GM20431 (cell line): ENCODE data around the gene CCDC71L.

ENCODE experiments used
- in situ Hi-C: fragments of 300-500 bp; cut with MseI, MboI; formaldehyde crosslinking; loops from one replicate; pipeline ENCODE4 v1.15.0; 2020; ENCODE audit warnings: low sequenced_read_pairs; ENCODE audit not compliant: unreplicated experiment

Gene CCDC71L

GRCh38 chr7:106626376-106627164 lies 34.4 kb downstream of the CCDC71L start:
- in situ Hi-C loops: no loop called here

- in situ Hi-C loops: no loop called here
Observed at GRCh38 chr7:106625678-106626301, 35.2 kb downstream of the CCDC71L start.

GRCh38 chr7:106623853-106624252 lies 37.1 kb downstream of the CCDC71L start:
- in situ Hi-C loops: no loop called here

DNA sequence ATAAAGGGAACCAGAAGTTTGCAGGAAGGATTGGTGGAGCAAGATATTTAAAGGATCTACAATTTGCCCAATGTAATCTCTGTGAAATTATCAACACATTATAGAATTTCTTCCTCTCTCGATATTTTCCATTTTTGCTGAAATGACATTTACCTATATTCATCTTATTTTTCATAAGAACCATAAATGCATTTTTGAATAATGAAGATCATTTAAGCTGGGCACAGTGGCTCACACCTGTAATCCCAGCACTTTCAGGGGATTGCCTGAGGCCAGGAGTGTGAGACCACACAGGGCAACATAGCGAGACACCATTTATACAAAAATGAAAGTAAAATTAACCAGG lies 37.7 kb downstream of the CCDC71L start:
- in situ Hi-C loops: no loop called here

- in situ Hi-C loops: no loop called here
Observed at GRCh38 chr7:106622654-106623314, 38.2 kb downstream of the CCDC71L start.

DNA sequence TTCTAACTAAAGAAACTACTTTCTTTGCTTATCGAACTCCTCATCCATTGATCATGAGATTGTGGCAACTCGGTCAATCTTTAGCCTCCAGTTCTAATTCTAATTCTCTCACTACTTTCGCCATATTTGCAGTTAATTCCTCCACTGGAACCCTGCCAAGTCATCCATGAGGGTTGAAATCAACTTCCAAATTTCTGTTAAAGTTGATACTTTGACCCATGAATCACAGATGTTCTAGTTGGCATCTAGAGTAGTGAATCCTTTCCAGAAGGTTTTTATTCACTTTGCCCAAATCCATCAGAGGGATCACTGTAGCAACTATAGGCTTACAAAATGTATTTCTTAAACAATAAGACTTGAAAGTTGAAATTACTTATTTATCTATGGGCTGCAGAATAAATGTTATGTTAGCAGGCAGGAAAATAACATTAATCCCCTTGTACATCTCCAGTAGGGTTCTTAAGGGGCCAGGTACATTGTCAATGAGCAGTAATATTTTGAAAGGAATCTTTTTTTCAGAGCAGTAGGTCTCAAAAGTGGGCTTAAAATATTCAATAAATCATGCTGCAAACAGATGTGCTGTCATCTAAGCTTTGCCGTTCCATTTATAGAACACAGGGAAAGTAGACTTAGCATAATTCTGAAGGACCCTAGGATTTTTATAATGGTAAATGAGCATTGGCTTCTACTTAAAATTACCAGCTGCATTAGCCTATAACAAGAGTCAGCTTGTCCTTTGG lies 39.4 kb downstream of the CCDC71L start:
- in situ Hi-C loops: no loop called here

DNA sequence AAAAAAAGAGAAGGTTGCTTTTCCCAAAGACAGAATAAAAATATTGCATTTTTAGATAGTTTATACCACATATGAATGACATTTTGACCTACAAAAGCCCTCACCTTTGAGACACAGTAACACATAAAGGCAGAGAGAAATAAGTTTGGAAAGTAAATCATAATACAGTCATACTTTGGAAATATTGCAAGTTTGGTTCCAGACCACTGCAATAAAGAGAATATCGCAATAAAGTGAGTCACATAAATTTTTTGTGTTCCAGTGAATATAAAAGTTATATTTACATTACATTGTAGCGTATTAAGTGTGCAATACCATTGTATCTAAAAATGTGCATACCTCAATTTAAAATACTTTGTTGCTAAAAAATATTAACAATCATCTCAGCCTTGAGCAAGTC lies 40.3 kb downstream of the CCDC71L start:
- in situ Hi-C loops: no loop called here

- in situ Hi-C loops: no loop called here
Observed at GRCh38 chr7:106620034-106620433, 40.9 kb downstream of the CCDC71L start.

DNA sequence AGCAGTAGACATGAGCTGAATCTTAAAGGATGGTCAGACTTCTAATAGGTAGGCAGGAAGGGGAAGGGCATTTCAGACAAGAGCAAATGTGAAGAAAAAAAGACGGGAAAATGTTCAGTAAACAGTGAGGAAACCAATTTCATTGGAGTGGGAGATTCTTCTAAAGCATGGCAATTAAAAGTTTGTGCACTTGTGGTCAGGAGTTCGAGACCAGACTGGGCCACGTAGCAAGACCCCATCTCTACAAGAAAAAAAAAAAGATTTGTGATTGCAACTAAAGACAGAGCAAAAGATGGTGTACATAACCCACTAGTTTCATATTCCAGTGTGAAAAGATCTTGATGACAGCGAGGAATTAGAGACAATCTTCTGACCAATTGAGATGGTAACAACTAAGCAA lies 41.7 kb downstream of the CCDC71L start:
- in situ Hi-C loops: no loop called here

- in situ Hi-C loops: no loop called here
Observed at GRCh38 chr7:106618480-106618879, 42.5 kb downstream of the CCDC71L start.

DNA sequence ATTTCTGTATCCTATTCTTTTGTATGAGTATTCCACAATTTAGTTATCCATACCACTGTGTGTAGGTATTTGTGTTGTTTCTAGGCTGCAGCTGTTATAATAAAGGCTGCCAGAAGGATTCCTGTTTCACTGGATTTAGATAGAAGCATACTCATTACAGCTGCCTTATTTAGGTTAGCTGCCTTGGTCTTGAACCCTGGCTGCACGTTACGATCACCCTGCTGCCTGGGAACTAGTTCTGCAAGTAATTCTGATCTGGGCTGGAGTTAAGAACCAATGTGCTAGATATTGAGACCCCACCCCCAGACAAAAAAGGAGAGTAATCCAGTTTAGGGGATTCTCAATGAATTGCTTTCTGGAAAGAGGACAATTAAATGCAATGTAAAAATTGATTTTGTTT lies 43.1 kb downstream of the CCDC71L start:
- in situ Hi-C loops: no loop called here

DNA sequence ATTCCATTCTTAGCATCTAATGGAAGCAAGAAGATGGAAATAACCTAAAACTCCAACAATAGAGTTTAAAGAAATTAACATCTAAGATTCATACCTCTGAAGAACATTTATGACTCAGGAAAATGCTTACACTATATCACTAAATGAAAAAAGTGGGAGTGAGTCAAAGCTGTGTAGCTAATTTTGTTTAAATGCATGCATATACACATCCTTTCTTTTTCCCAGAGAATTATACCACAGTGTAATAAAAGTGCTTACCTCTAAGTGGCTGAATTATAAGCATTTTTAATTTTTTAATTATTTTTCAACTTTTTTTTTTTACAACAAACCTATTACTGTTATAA lies 44.3 kb downstream of the CCDC71L start:
- in situ Hi-C loops: no loop called here

- in situ Hi-C loops: no loop called here
Observed at GRCh38 chr7:106615808-106616707, 44.9 kb downstream of the CCDC71L start.

DNA sequence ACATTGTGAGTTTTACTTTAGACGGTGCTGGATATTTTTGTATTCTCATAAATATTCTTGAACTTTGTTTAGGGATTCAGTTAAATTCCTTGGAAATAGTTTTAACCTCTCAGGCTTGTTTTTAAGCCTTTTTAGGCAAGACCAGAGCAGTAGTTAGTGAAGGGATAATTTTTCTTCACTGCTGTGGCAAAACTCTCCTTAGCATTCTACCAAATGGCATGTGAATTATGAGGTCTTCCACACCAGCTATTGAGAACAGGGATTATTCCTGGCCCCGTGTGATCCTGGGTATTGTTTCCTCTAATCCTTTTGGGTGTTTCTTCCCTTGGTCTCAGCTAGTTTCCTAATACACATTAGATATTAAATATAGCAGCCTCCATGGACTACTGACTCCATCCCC lies 46.2 kb downstream of the CCDC71L start:
- in situ Hi-C loops: no loop called here

- in situ Hi-C loops: no loop called here
Observed at GRCh38 chr7:106613848-106614560, 47.0 kb downstream of the CCDC71L start.

DNA sequence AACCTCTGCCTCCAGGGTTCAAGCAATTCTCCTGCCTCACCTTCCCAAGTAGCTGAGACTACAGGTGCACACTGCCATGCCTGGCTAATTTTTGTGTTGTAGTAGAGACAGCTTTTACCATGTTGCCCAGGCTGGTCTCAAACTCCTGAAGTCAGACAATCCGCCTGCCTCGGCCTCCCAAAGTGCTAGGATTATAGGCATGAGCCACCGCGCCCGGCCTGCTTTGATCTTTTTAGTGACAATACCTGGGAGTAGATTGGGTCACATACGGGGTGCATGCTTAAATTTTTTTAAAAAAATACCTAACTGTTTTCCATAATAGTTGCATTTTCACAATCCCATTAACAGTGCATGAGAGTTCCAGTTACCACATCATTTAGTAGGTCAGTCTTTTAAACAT lies 47.7 kb downstream of the CCDC71L start:
- in situ Hi-C loops: no loop called here

- in situ Hi-C loops: no loop called here
Observed at GRCh38 chr7:106612432-106612831, 48.5 kb downstream of the CCDC71L start.

DNA sequence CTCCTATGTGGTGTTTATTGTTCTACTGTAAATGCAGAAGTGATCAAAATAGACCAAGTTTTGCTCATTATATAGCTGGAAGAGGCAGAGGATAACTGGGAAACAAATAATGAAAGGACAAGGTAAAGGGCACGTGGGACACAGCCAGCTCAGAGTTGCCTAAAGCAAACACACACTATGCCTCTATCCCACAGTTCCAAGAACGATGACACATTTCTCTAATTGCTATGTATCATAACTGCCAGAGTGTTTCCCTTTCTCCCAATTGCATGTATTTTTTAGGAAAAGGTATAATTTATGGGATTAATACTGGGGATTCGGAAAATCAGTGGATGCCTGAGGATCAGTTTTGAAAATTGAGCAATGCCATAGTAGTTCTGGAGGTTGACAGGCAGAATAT lies 49.0 kb downstream of the CCDC71L start:
- in situ Hi-C loops: no loop called here
